T-helper 17 cell (primary cell): Measurements from ENCODE around the gene IKZF1. TPM values are rescaled to one million over a fixed set of nuclear protein-coding genes. Genes with fewer than 3 reads are reported as not detected.

Experiments
- ATAC-seq: fragments of 150-1000 bp; cut with Tn5 transposase; 2 replicates; pipeline ENCODE4 v1.10.0; 2021; ENCODE audit warnings: mild to moderate bottlenecking, moderate library complexity
- DNase-seq, 3 donors: peaks; one replicate each; pipeline versions ENCODE4 v3.0.0 to v3.0.0-alpha.2; 2020 to 2021
- H3K9me3 ChIP-seq: one replicate; pipeline ENCODE4 v1.7.0; 2013; ENCODE audit warnings: low read length, mild to moderate bottlenecking; ENCODE audit not compliant: control insufficient read depth, poor library complexity, severe bottlenecking
- H3K27ac Mint-ChIP-seq: one replicate; pipeline ENCODE4 v1.8.0; 2022; ENCODE audit warnings: mild to moderate bottlenecking, moderate library complexity, mixed read lengths
- H3K27me3 Mint-ChIP-seq: one replicate; pipeline ENCODE4 v1.8.0; 2022; ENCODE audit warnings: mixed read lengths
- H3K36me3 Mint-ChIP-seq: one replicate; pipeline ENCODE4 v1.8.0; 2022; ENCODE audit warnings: low read depth, mixed read lengths
- H3K4me1 Mint-ChIP-seq: one replicate; pipeline ENCODE4 v1.8.0; 2022; ENCODE audit warnings: mild to moderate bottlenecking, mixed read lengths
- H3K4me3 Mint-ChIP-seq: one replicate; pipeline ENCODE4 v1.8.0; 2022; ENCODE audit warnings: mild to moderate bottlenecking, moderate library complexity, mixed read lengths
- total RNA-seq, 4 donors: library from RNA in 2 of 4; stranded (reverse) in 2 of 4; gene quantifications; one replicate each; pipeline ENCODE4 v1.2.3 and lab custom pipeline; 2022 to 2026

IKZF1 gene
- total RNA-seq, 2 donors from 2014 or later, result 301 to 323 TPM

GRCh38 chr7:50307368-50308032 lies 3.0 kb downstream of the IKZF1 start:
- peak in 2 of 3 donors; percentile 44 to 52 for DNase-seq
- H3K27me3 Mint-ChIP-seq, result no peaks in the 10 kb centered on the region
- peaks cover 16% of the 10 kb centered on the region for H3K36me3 Mint-ChIP-seq
- H3K9me3 ChIP-seq, result no peaks in the 10 kb centered on the region
- peaks cover 46% of the 10 kb centered on the region for H3K4me1 Mint-ChIP-seq
- peak overlapping the region; percentile 99 for H3K4me3 Mint-ChIP-seq
- ATAC-seq, result peak; percentile 57
- no peak overlapping the region for H3K27ac Mint-ChIP-seq

- DNase-seq, result no peak
- H3K9me3 ChIP-seq, result no peaks in the 10 kb centered on the region
- no peak for ATAC-seq
- peaks cover 16% of the 10 kb centered on the region for H3K36me3 Mint-ChIP-seq
- H3K4me1 Mint-ChIP-seq, result peaks cover 48% of the 10 kb centered on the region
- no peak overlapping the region for H3K27ac Mint-ChIP-seq
- H3K4me3 Mint-ChIP-seq, result peak overlapping the region; percentile 99
- no peaks in the 10 kb centered on the region for H3K27me3 Mint-ChIP-seq
These were observed 3.7 kb downstream of the IKZF1 start for GRCh38 chr7:50308203-50308531.

GRCh38 chr7:50308532-50309385 lies 4.2 kb downstream of the IKZF1 start:
- ATAC-seq (no peak), DNase-seq (no peak)
- Mint-ChIP-seq H3K4me3 (peak overlapping the region; percentile 99), H3K36me3 (peaks cover 16% of the 10 kb centered on the region), H3K27ac (no peak overlapping the region), H3K27me3 (no peaks in the 10 kb centered on the region), H3K4me1 (peaks cover 51% of the 10 kb centered on the region)
- no peaks in the 10 kb centered on the region for H3K9me3 ChIP-seq

- no peak for DNase-seq
- Mint-ChIP-seq H3K4me1 (peaks cover 61% of the 10 kb centered on the region), H3K27me3 (no peaks in the 10 kb centered on the region), H3K36me3 (peaks cover 18% of the 10 kb centered on the region), H3K27ac (no peak overlapping the region), H3K4me3 (peak overlapping the region; percentile 99)
- no peak for ATAC-seq
- H3K9me3 ChIP-seq, result no peaks in the 10 kb centered on the region
These were observed 5.2 kb downstream of the IKZF1 start for GRCh38 chr7:50309721-50310120.

GRCh38 chr7:50310361-50310760 lies 5.8 kb downstream of the IKZF1 start:
- Mint-ChIP-seq H3K27me3 (no peaks in the 10 kb centered on the region), H3K4me3 (peak overlapping the region; percentile 99), H3K27ac (no peak overlapping the region), H3K4me1 (peaks cover 67% of the 10 kb centered on the region), H3K36me3 (peaks cover 16% of the 10 kb centered on the region)
- H3K9me3 ChIP-seq, result no peaks in the 10 kb centered on the region
- DNase-seq (no peak), ATAC-seq (no peak)

- Mint-ChIP-seq H3K36me3 (peaks cover 16% of the 10 kb centered on the region), H3K27ac (no peak overlapping the region), H3K4me1 (peaks cover 73% of the 10 kb centered on the region), H3K4me3 (peak overlapping the region; percentile 99), H3K27me3 (no peaks in the 10 kb centered on the region)
- ATAC-seq (no peak), DNase-seq (no peak)
- H3K9me3 ChIP-seq, result no peaks in the 10 kb centered on the region
These were observed 6.4 kb downstream of the IKZF1 start for GRCh38 chr7:50310956-50311355.

- H3K27ac Mint-ChIP-seq, result no peak overlapping the region
These were observed 8.0 kb downstream of the IKZF1 start for GRCh38 chr7:50312250-50313162.

GRCh38 chr7:50314836-50315592 lies 10.5 kb downstream of the IKZF1 start:
- no peak overlapping the region for H3K27ac Mint-ChIP-seq
- ATAC-seq (no peak), DNase-seq (no peak)
- no peaks in the 10 kb centered on the region for H3K9me3 ChIP-seq
- peaks cover 78% of the 10 kb centered on the region for H3K4me1 Mint-ChIP-seq
- peak overlapping the region; percentile 91 for H3K4me3 Mint-ChIP-seq
- peaks cover 2% of the 10 kb centered on the region for H3K36me3 Mint-ChIP-seq
- no peaks in the 10 kb centered on the region for H3K27me3 Mint-ChIP-seq

More at GRCh38 chr7:50312250-50313162, 8.0 kb downstream of the IKZF1 start:
- ATAC-seq (peak; percentile 10), DNase-seq (no peak)
- Mint-ChIP-seq H3K4me1 (peaks cover 74% of the 10 kb centered on the region), H3K27me3 (no peaks in the 10 kb centered on the region), H3K4me3 (peak overlapping the region; percentile 91), H3K36me3 (peaks cover 12% of the 10 kb centered on the region)
- H3K9me3 ChIP-seq, result no peaks in the 10 kb centered on the region

- DNase-seq (no peak), ATAC-seq (no peak)
- Mint-ChIP-seq H3K36me3 (peaks cover 2% of the 10 kb centered on the region), H3K4me3 (peak overlapping the region; percentile 91), H3K27me3 (no peaks in the 10 kb centered on the region), H3K4me1 (peaks cover 80% of the 10 kb centered on the region), H3K27ac (no peak overlapping the region)
- no peaks in the 10 kb centered on the region for H3K9me3 ChIP-seq
These were observed 11.5 kb downstream of the IKZF1 start for GRCh38 chr7:50315739-50316671.

GRCh38 chr7:50317221-50317678 lies 12.7 kb downstream of the IKZF1 start:
- peak; percentile 83 for ATAC-seq
- H3K4me1 Mint-ChIP-seq, result peaks cover 81% of the 10 kb centered on the region
- no peak overlapping the region for H3K27ac Mint-ChIP-seq
- peak overlapping the region; percentile 91 for H3K4me3 Mint-ChIP-seq
- no peaks in the 10 kb centered on the region for H3K27me3 Mint-ChIP-seq
- peak in 1 of 3 donors; percentile 49 for DNase-seq
- H3K9me3 ChIP-seq, result no peaks in the 10 kb centered on the region
- H3K36me3 Mint-ChIP-seq, result peaks cover 2% of the 10 kb centered on the region

- no peaks in the 10 kb centered on the region for H3K9me3 ChIP-seq
- no peak for DNase-seq
- H3K36me3 Mint-ChIP-seq, result peaks cover 2% of the 10 kb centered on the region
- no peaks in the 10 kb centered on the region for H3K27me3 Mint-ChIP-seq
- peaks cover 77% of the 10 kb centered on the region for H3K4me1 Mint-ChIP-seq
- peak; percentile 10 for ATAC-seq
- no peak overlapping the region for H3K27ac Mint-ChIP-seq
- peak overlapping the region; percentile 91 for H3K4me3 Mint-ChIP-seq
These were observed 13.5 kb downstream of the IKZF1 start for GRCh38 chr7:50317697-50318669.
